WI38 (cell line): ENCODE results near the gene FUT4.

ENCODE experiments used
- H3K4me3 ChIP-seq: 2 replicates; pipeline ENCODE4 v1.5.1; 2011; ENCODE audit warnings: low read depth, mild to moderate bottlenecking, control low read depth, low read length
- TF ChIP-seq, protein P1 (sequence below): IDR thresholded peaks from 2 replicates; pipeline ENCODE4 v1.5.1; 2012; ENCODE audit warnings: low read depth, mild to moderate bottlenecking, control low read depth, low read length

FUT4 gene

DNA sequence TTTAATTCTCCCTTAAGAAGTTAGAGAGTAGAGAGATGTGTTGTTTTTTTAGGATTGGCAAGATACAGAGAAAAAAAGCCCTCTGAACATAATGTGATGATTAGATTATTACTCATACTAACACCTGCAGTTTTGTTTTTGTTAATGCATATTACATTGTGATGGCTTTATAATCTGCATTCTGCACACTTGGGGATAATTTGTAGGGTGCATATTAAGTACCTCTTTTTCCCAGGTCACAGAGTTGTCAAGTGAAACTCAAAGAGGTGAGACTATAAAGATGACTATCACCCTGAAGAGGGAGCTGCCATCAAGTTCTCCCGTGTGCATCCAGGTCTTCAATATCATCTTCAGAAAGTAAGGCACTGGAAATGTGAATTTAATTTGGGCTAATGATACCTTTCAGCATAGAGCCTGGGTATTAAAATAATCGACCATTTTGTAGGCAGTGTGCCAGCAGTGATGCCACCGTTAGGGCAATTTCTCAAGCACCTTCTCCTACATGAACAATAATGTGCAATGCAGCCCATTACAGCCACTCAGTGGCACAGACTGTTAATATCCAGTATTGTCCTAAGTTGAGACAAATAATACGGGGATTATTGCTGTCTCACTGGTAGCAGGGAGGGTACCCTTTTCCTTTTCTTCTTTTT lies 39.6 kb downstream of the FUT4 start:
- no peak overlapping the region for H3K4me3 ChIP-seq
- TF ChIP-seq, protein P1, sequence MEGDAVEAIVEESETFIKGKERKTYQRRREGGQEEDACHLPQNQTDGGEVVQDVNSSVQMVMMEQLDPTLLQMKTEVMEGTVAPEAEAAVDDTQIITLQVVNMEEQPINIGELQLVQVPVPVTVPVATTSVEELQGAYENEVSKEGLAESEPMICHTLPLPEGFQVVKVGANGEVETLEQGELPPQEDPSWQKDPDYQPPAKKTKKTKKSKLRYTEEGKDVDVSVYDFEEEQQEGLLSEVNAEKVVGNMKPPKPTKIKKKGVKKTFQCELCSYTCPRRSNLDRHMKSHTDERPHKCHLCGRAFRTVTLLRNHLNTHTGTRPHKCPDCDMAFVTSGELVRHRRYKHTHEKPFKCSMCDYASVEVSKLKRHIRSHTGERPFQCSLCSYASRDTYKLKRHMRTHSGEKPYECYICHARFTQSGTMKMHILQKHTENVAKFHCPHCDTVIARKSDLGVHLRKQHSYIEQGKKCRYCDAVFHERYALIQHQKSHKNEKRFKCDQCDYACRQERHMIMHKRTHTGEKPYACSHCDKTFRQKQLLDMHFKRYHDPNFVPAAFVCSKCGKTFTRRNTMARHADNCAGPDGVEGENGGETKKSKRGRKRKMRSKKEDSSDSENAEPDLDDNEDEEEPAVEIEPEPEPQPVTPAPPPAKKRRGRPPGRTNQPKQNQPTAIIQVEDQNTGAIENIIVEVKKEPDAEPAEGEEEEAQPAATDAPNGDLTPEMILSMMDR = no peak

DNA sequence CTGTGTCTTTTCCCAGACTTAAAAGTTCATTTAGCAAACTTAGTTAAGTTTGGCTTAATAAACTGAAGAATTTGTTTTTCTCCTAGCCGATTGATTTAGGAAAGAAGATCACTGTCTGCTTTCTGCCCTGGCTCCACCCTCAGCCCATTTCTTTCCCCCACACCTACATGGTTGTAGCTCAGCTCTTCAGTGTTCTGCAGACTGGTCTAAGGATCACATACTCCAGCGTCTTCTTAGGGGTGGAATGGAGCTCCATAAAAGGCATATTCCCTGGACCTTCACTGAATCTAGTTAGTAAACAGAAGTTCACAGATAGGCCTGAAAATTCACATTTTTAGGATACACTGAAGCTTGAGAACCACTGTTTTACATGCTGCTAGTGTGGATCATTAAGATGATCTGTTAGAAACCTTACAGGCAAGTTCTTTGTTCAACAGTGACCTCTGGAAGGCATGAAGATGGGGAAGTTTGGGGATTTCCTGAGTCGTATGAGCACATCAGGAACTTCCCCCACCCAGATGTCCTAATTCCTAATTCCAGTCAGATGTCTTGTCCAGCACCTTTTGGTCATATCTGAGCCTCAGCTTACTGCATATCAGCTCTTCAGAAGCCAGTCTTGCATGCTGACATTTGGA lies 40.3 kb downstream of the FUT4 start:
- TF ChIP-seq, protein P1 = no peak
- no peak overlapping the region for H3K4me3 ChIP-seq

DNA sequence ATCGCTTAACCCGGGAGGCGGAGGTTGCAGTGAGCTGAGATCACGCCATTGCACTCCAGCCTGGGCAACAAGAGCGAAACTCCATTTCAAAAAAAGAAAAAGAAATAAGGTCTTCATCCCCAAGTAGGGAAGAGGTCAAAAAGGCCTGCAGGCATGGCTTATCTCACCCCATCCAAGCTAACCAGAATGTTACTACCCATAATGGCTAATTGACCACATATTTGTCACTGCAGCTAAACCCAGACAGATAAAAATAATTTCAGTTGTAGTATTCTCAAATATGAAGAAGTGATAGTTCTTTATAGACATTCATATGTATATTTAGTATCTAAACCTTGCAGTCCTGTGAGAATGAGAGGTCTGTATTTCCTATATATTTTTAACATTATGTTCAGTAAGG lies 41.3 kb downstream of the FUT4 start:
- TF ChIP-seq, protein P1 = no peak
- no peak overlapping the region for H3K4me3 ChIP-seq

- TF ChIP-seq, protein P1 = no peak
- no peak overlapping the region for H3K4me3 ChIP-seq
Observed at GRCh38 chr11:94585399-94585798, 41.7 kb downstream of the FUT4 start.

DNA sequence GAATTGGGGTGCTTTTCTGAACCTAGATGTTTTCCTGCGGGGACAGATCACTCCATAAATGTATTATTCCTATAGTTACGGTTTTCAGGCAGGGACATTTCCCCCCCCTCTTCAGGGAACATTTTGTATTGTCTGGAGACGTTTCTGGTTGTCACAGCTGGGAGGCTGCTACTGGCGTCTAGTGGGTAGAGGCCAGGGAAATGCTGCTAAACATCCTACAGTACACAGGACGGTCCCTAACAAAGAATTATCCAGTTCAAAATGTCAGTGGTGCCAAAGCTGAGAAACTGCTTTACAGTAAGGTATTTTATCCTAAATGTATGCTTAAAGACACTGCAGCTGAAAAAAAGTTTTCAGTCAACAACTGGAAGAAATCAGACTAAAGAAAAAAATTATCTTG lies 42.8 kb downstream of the FUT4 start:
- no peak overlapping the region for H3K4me3 ChIP-seq
- TF ChIP-seq, protein P1 = no peak

DNA sequence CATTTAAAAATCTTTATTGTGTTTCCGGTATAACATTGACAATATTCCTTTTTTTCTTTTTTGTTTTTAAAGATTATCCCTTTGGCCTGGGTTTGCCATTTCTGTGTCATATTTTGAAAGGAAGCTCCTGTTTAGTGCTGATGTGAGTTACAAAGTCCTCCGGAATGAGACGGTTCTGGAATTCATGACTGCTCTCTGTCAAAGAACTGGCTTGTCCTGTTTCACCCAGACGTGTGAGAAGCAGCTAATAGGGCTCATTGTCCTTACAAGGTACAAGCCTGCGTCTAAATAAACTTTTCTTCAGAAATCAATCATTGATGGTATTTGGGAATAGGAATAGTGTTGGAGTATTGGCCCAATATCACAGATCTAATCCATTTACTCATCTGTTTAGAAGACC lies 43.3 kb downstream of the FUT4 start:
- TF ChIP-seq, protein P1 = no peak
- no peak overlapping the region for H3K4me3 ChIP-seq

GRCh38 chr11:94588366-94588942 lies 44.7 kb downstream of the FUT4 start:
- no peak overlapping the region for H3K4me3 ChIP-seq
- TF ChIP-seq, protein P1 = no peak
